A172 (cell line): ENCODE results near the gene SOX12. TPM values are rescaled to one million over a fixed set of nuclear protein-coding genes. Genes with fewer than 3 reads are reported as not detected.
"Not testable (repeated sequence)": the region's sequence is repeated elsewhere in the genome, so short reads cannot be mapped to it uniquely, and the experiment has no call there.

ENCODE experiments used
- DNase-seq: peaks from one replicate; pipeline ENCODE4 v3.0.0-alpha.2; 2015; ENCODE audit warnings: low spot score
- total RNA-seq: library from RNA; depleted of rRNA; stranded (reverse); fragments of >200 nt; shearing (Covaris generic); gene quantifications from 2 replicates; pipeline ENCODE4 v1.2.3, GENCODE V29; 2014

The SOX12 gene
- total RNA-seq, 1 experiment from 2014 or later, result 7.4 TPM

- DNase-seq, result no peak
These were observed 3.8 kb downstream of the SOX12 start for GRCh38 chr20:328975-329695.

DNA sequence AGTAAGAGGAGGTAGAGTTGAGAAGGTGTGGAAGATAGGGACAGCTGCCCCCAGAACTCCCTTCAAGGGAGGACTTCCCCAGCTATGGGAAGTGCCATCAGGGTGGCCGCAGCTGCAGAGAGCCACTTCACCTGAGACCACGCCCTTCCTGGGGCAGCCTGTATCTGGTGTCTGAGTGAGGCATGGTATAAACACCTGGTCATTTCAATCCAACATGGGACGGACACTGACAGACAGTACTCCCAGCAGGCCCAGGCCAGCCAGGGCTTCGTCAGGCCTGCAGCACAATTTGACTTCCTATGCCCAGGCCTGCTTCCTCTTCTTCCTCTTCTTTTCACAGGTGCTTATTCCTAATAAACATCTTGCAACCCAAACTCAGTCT lies 4.5 kb downstream of the SOX12 start:
- DNase-seq, result no peak

GRCh38 chr20:330233-331149 lies 5.1 kb downstream of the SOX12 start:
- DNase-seq, result peak; percentile 54

GRCh38 chr20:334578-334977 lies 9.2 kb downstream of the SOX12 start:
- DNase-seq, result no peak

DNA sequence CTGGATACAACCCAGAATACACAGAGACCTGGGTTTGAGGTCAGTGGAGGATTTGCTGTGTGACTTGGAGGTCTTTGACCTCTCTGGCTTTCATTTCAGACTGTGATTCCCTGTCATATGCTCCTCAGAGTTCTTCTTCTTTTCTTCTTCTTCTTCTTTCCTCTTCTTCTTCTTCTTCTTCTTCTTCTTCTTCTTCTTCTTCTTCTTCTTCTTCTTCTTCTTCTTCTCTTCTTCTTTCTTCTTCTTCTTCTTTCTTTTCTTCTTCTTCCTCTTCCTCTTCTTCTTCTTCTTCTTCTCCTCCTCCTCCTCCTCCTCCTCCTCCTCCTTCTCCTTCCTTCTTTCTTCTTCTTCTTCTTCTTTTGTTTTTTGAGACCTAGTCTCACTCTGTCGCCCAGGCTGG lies 10.7 kb downstream of the SOX12 start:
- not testable (repeated sequence) for DNase-seq

DNA sequence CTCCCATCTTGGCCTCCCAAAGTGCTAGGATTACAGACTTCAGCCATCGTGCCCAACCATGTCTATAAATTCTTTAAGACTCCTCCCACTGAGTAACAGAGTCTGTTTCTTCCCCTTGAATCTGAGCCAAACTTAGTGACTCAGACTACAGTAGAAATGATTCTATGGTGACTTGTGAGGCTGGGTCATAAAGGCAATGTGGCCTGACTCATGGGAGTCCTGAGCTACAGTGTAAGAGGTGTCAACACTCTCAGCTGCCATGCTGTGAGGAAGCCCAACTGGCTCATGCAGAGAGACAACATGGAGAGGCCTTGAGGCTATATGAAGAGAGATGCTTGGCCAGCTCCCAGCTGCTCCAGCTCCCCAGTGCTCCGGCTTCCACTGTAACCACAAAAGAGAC lies 16.3 kb downstream of the SOX12 start:
- peak; percentile 95 for DNase-seq

- DNase-seq, result no peak
These were observed 17.8 kb downstream of the SOX12 start for GRCh38 chr20:343107-343506.

- no peak for DNase-seq
These were observed 20.8 kb downstream of the SOX12 start for GRCh38 chr20:346033-346639.

DNA sequence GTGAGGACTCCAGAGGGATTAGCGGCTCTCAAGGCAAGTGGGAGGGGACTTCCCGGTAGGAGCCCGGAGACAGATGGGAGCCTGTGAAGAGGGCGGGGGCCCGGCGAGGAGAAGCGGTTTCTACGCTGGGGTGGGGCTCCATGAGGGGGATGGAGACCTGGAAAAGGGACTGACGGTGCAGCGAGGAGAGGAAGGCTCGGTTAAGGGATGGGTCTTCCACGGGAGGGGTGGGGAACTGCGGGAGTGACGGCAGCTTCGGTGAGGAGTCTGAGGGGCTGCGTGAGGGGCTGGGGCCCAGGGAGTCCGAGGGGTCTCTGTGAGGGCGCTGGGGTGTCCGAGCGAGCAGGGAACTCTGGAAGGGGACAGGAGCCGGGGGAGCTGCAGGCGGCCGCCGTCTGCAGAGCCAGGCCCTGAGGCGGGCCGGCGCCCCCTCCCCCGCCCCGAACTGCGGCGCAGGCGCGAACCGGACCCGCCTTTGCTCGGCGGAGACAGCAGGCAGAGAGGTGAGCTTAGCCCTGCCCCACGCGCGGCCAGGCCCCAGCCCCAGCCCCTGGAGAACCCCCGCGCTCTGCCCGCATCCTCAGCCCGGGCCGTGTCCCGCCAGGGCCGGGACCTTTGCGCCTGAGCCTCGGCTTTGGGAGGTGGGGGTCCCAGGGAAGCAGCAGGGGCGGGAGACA lies 21.4 kb downstream of the SOX12 start, which contains the start of gene NRSN2:
TSS of gene NRSN2 (plus strand) at position 472 of the 677 bp plus-strand sequence. CDS start 2,533 bp downstream, outside the sequence.
- peak; percentile 78 for DNase-seq

DNA sequence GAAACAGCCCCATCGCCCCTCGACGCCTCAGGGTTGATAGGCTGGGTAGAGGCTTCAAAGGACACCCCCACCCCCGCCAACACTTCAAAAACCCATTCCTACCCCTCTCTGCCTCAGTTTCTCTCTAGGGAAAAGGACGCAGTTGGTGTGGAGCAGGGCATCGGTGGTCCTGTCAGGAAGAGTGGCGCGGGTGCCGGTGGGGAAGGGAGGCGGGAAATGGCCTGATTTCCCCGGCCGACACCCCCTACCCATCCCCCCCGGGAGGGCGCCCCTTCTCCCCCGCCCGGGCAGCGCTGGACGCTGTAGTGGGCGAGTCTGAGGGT lies 21.9 kb downstream of the SOX12 start:
- no peak for DNase-seq

DNA sequence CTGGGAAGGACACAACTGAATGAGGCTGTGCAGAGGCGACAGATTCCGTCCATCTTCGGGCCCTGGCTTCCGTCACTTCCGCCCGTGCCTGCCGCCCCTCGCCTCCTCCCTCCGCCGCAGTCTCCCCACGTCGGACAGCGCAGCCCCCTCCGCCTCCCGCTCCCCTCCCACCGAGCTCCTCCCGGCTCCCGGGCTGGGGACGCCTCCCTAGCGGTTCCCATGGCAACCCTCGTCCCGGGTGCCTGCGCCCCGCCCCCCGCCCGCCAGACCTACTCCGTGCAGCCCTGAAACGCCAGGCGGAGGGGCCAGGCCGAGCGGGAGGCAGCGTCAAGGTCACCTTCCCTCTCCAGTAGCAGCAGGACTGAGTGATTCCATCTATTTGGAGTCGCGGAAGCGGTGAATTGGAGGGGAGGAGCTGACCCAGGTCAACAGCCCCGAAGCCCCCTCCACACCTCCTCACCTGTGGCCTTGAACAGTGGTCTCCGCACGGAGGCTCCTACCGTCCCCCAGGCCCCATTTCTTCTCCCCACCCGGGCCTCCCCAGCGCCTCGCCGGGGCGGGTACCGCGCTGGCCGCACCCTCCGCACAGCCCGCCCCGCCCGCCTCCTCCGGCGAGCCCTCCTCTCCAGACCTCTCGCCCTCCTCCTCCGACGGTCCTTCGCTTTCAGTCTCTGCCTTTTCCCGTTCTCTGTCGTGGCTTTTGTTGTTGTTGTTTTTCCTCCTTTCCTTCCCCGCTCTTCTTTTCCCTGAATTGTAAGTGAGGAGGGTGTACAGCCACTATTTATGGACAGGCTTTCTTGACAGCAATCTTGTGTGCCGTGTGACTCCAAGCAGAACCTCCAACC lies 22.5 kb downstream of the SOX12 start:
- DNase-seq, result peak; percentile 93

DNA sequence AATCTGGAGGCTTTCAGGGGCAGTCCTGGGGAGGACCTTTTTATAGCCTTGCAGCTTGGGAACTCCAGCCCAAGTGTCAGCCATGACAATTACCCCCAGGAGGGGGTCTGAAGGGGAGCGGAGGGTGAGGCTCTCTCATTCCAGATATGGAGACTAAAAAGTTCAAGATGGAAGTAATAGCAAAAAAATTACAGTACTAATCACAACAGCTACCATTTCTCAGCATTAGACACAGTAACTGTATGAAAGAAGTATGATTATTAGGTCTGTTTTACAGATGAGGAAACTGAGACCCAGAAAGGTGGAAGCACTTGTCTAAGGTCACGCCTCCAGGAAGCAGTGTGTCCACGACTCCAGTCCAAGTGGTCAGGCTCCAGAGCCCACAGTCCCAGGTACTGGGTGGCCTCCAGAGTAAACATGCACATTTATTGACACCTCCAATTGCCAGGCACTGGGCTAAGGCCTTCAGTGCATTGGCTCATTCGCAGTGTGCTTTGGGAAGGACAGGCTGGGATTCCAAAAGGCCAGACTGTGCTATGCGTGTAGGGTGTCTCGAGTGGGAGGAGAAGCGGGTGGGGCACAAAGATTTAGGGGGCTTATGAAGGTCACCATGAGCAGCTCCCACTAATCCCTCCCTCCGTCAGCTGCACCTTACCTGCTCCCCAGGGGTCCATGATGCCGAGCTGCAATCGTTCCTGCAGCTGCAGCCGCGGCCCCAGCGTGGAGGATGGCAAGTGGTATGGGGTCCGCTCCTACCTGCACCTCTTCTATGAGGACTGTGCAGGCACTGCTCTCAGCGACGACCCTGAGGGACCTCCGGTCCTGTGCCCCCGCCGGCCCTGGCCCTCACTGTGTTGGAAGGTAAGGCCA lies 23.9 kb downstream of the SOX12 start:
- no peak for DNase-seq

- DNase-seq, result no peak
These were observed 27.8 kb downstream of the SOX12 start for GRCh38 chr20:353166-353565.

DNA sequence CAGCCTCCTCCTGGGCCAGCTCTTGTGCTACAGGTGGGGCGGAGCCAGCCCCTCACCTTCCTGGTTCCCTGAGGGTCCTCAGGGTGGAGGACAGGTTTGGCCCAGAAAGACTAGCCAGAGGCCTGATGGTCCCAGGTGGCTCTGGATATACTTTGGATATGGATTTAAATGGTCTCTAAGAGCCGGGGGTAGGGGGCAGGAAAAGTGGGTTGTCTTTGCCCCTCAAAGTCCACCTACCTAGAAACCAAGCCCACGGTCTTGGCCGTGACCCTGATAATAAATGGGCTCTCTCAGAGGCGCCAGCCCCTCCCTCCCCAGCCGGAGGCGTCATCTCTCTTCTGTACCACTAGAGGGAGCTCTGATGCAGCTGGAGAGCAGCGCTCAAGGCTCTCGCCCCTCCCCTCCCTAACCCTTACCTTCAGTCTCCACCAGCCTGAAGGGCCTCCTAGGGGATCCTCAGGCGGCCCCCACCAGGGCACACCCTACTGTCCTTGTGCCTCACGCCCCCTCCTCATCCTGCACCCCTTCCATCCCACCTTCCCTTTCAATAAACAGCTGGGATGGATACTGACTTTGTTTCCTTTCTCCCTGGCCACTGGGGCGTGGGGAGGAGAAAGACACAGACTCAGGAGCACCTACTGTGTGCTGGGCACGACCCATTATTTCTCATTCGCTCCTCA lies 29.1 kb downstream of the SOX12 start:
- peak; percentile 71 for DNase-seq

- DNase-seq, result not testable (repeated sequence)
These were observed 30.8 kb downstream of the SOX12 start for GRCh38 chr20:356154-356553.

GRCh38 chr20:356745-357144 lies 31.4 kb downstream of the SOX12 start:
- DNase-seq, result no peak

GRCh38 chr20:358891-359555 lies 33.7 kb downstream of the SOX12 start:
- no peak for DNase-seq

DNA sequence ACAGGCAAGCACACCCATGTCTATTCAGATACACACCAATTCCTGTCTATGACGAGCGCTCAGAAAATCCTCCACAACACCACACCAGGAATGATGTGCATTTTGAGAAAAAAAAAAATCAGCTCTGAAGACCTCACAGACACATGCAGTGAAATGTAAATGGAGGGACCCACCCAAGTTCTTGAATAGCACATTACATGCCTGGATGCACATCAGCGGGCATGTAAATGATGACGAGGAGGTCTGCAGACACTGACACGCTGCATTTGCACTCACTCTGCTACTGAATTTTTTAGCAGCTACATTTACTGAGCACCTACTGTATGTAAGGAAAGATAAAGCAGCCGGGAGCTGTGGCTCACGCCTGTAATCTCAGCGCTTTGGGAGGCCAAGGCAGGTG lies 36.2 kb downstream of the SOX12 start:
- no peak for DNase-seq
